GM12864 (cell line): ENCODE measurements around the gene UPP1.

ENCODE experiments used
- DNase-seq: peaks from one replicate; pipeline ENCODE4 v3.0.0-alpha.2; 2011; ENCODE audit warnings: low read depth
- H3K4me3 ChIP-seq: 2 replicates; pipeline ENCODE4 v1.5.1; 2011; ENCODE audit warnings: mild to moderate bottlenecking, low read depth, low read length, control low read depth
- CTCF ChIP-seq: IDR thresholded peaks from 2 replicates; pipeline ENCODE4 v1.5.1; 2011; ENCODE audit warnings: low read depth, mild to moderate bottlenecking, moderate library complexity, low read length, control low read depth, inconsistent platforms; ENCODE audit errors: missing control alignments

UPP1 gene

GRCh38 chr7:48084727-48085432 is 4.2 kb upstream of the UPP1 start:
- no peak overlapping the region for H3K4me3 ChIP-seq
- no peak for TF ChIP-seq CTCF
- peak; percentile 92 for DNase-seq

- TF ChIP-seq CTCF, result no peak
- DNase-seq, result no peak
- no peak overlapping the region for H3K4me3 ChIP-seq
Observed at GRCh38 chr7:48085433-48085791, 3.7 kb upstream of the UPP1 start.

GRCh38 chr7:48085942-48086341 is 3.1 kb upstream of the UPP1 start:
- TF ChIP-seq CTCF, result no peak
- H3K4me3 ChIP-seq, result no peak overlapping the region
- no peak for DNase-seq

GRCh38 chr7:48087349-48087748 is 1.7 kb upstream of the UPP1 start:
- peak overlapping the region; percentile 21; the same call in 1 of the 2 replicates for H3K4me3 ChIP-seq
- peak; percentile 64 for DNase-seq
- no peak for TF ChIP-seq CTCF

- DNase-seq, result peak; percentile 91
- H3K4me3 ChIP-seq, result peak overlapping the region; percentile 60
- TF ChIP-seq CTCF, result no peak
Observed at GRCh38 chr7:48088559-48089045, 463 bp upstream of the UPP1 start.

GRCh38 chr7:48090095-48090805 is 1.2 kb downstream of the UPP1 start:
- no peak for TF ChIP-seq CTCF
- H3K4me3 ChIP-seq, result peak overlapping the region; percentile 72; the same call in 1 of the 2 replicates
- DNase-seq, result no peak
